ENCODE results near the gene HORMAD1.

DNA sequence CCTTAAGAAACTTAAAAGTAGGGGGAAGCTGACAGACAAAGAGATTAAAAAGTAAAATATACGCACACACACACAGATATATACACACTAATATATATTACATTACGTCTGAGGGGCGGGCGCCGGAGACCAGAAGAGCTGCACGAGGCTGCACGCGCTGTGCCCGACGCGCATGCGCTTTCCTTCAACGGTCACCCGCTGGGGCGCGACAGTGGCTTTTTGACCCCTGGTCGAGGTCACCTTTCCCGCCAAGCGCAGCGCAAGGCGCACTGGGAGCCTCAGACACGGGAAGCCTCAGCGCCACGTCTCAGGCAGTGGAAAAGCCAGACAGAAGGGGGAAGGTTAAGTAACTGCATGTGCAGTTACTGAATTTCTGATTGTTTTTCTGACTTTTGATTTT, at the start of gene HORMAD1:
- TF ChIP-seq REST (IDR thresholded peaks at IDR 0.05; ENCODE audit: insufficient read depth in 1 of 2, low read depth in 2 of 2, low read length in 2 of 2) (no peak), POLR2AphosphoS5 (IDR thresholded peaks at IDR 0.05; ENCODE audit: low read depth, low read length) (no peak), SIN3A (IDR thresholded peaks at IDR 0.05; ENCODE audit: borderline replicate concordance, insufficient read depth, low read length) (no peak), TAF1 (IDR thresholded peaks at IDR 0.05; ENCODE audit: borderline replicate concordance, insufficient read depth, low read length) (no peak), FOXP2 (optimal IDR thresholded peaks at IDR 0.05; ENCODE audit: borderline replicate concordance, extremely low read depth, extremely low read length, insufficient read depth) (no peak)
